NAMALWA (cell line): ENCODE data around the gene SOWAHC.
"Not testable (repeated sequence)": the region's sequence is repeated elsewhere in the genome, so short reads cannot be mapped to it uniquely, and the experiment has no call there.

ENCODE experiments used
- DNase-seq: peaks from one replicate; pipeline ENCODE4 v3.0.0-alpha.2; 2015; ENCODE audit warnings: low spot score

SOWAHC gene

GRCh38 chr2:109616184-109616583, 2.0 kb downstream of the SOWAHC start:
- DNase-seq, result no peak

DNA sequence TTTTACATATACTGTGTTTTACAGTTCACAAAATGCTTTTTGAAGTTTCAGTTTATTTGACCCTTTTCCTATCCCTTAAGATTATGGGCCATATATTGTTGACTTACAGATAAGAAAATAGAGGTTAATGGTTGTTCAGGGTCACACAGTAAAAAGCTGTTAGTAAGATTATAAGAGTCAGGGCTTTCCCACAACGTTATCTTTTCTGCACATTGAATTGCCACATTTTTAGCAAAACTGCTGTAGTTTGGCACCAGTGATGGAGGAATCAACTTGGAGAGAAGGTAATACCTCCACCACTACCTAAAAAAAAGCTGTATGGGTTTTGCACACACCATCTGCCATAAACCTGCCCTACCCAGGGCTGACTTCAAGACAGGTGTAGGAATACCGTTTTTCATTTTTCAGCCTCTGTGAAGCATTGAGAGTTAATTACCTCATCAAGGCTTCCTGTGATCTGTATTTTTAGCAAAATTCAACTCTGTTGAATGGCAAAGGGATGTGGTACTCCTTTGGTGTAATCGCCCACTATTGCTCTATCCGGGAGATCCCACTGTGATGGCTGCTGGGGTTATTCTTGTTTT, 5.0 kb downstream of the SOWAHC start:
- no peak for DNase-seq

GRCh38 chr2:109623297-109623696, 9.1 kb downstream of the SOWAHC start:
- DNase-seq, result no peak

DNA sequence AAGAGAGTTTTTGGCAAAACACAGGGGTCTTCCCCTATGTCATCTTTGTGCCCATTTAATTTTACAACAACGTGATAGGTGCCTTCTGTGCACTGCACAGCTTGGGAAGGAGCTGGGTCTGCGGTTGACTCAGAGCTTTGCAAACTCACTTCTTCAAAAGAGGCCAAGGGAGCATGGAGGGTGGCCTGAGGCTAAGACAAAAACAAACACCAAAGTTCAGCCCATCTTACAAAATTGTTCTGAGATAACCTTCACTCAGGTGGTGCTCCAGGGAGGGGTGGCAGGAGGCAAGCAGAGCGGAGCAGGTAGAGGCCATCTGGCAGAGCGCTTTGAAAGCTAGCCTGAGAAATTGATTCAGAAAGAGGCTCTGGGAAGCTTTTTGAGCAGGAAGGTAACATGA, 9.8 kb downstream of the SOWAHC start:
- no peak for DNase-seq

- no peak for DNase-seq
These were observed 10.2 kb downstream of the SOWAHC start for GRCh38 chr2:109624339-109624738.

DNA sequence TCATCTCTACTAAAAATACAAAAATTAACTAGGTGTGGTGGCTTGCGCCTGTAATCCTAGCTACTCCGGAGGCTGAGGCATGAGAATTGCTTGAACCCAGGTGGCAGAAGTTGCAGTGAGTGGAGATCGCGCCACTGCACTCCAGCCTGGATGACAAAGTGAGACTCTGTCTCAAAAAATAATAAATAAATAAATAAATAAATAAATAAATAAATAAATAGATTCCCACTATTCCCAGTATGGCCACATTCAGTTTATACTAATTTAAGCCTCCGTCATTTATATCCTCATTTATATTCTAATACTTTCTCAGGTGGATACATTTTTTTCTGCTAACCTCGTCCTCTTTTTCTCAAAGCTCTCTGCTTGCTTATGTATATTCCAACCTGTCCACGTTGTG, 14.2 kb downstream of the SOWAHC start:
- DNase-seq, result not testable (repeated sequence)

GRCh38 chr2:109629867-109630266, 15.7 kb downstream of the SOWAHC start:
- DNase-seq, result no peak

DNA sequence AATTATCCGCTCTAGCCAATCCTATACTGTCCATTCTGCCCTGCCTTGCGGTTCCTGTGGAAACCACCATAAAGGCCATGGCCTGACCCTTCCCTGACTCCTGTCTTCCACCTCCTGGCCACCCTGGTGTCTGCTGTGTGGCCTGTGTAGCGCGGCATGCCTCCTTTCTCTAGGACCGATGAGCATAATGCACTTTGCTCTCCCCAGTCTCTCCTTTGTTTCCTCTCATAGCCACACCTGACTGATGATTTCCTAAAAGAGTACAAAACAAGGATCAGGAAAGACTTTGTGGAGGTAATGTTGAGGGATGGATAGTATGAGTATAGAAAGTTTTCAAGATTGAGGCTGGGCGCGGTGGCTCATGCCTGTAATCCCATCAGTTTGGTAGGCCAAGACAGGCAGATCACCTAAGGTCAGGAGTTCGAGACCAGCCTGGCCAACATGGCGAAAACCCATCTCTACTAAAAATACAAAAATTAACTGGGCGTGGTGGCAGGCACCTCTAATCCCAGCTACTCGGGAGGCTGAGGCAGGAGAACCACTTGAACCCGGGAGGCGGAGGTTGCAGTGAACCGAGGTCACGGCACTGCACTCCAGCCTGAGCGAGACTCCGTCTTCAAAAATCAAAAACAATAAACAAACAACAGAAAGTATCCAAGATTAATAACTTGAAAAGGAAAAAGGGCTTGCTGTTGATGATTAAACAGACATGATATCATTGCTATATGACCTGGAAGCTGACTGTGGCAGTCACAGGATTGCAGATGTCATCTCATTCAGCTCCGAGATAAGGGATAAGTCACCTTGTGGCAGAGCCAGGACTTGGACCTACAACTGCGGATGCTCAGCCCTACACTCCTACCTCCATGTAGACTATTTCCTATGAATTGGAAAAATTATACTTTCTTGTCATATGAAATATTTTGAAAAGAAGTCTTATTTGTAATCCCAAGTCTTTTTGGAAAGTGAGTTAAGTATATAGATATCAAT, 16.6 kb downstream of the SOWAHC start:
- DNase-seq, result no peak

DNA sequence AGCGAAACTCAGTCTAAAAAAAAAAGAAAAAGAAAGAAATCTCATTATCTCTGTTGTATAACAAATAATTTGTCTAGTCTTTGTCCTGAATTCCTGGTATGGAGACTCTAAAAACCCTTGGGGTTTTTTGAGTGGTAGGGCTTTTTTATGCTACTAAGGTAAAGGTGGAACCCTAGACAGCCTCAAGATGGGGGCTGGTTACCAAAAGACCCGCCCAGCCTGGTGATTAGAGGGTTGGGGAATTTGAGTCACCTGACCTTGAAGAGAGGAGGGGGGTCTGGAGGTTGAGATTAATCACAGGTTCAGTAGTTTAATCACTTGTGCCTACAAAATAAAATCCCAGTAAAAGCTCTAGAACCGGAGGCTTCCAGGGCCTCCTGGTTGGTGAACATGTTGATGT, 17.6 kb downstream of the SOWAHC start:
- DNase-seq, result no peak

DNA sequence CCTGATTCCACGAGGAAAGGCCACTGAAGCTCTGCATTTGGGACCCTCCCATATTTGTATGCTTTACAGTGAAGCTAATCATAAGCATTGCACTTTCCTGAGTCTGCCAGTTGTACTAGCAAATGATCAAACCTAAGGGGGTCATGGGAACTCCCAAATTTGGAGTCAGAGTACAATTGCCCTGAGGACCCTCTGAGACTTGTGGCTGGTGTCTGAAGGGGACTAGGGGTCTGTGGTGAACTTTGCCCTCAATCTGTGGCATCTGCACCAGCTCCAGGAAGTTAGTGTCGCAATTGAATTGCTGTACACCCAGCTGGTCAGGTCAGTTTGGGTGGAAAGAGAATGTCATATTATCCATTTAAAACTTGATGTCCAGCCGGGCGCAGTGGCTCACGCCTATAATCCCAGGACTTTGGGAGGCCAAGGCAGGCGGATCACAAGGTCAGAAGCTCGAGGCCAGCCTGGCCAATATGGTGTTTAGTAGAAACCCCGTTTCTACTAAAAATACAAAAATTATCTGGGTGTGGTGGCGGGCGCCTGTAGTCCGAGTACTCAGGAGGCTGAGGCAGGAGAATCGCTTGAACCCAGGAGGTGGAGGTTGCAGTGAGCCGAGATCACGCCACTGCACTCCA, 18.1 kb downstream of the SOWAHC start:
- no peak for DNase-seq

GRCh38 chr2:109633284-109633961, 19.3 kb downstream of the SOWAHC start:
- DNase-seq, result no peak

GRCh38 chr2:109635426-109636304, 21.5 kb downstream of the SOWAHC start:
- DNase-seq, result no peak

DNA sequence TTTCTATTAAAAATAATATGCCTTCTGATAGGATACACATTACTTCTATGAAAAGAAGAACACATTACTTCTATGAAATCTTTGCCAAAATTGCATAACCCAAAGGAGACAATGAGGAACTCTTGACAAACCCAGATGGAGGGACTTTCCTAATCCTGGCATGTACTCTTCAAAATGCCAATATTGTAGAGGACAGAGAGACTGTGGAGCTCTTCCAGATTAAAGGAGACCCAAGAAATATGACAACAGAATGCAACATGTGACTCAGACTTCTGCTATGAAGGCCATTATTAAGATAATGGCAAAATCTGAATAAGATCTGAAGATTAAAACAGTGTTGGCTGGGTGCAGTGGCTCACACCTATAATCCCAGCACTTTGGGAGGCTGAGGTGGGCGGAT, 22.2 kb downstream of the SOWAHC start:
- no peak for DNase-seq

DNA sequence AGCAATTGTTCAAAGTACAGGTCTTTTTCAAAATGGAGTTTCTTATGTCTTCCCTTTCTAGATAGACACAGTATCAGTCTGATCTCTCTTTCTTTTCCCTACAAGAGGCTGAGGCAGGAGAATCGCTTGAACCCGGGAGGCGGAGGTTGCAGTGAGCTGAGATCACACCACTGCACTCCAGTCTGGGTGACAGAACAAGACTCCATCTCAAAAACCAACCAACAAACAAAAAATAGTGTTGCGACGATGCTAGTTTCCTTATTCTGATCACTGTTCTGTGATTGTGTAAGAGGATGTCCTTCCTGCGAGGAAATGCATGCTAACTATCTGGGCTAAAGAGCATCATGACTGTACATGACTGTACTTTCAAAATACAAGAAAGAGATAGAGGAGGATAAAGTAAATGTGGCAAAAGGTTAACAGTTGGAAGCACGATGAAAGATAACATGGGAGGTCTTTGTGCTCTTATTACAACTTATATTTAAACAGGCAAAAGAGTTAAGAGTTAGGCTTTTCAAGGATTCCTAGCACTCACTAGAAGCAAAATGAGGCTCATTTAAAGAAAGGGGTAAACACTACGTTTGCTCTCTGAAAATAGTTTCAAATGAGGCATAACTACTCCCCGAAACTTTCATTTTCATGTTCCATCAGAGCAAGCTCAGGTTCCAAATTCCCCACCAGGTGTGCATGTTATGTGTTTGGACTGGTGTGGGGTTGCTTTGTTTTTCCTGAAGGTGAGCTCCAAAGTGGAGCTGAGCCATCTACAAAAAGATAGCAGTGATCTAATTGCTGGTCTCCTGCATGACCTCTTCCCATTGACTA, 23.8 kb downstream of the SOWAHC start:
- no peak for DNase-seq

DNA sequence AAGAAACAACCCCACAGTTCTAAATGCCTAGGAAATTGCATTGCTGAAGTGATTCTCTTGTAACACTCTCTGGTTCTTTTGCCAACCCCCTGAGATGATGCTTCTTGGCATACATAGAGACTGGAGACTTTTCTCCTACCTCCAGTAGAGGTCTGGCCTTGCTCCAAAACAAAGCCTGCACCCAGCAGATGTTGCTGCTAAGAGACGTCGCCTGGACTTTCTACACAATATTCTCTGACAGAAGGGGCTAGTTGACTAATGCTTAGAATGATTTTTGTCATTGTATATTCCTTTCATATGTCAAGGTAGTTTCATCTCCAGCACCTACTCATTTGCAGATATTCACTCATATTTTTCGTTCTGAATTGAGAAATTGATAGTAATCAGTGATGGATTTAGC, 24.6 kb downstream of the SOWAHC start:
- no peak for DNase-seq

- DNase-seq, result not testable (repeated sequence)
These were observed 25.8 kb downstream of the SOWAHC start for GRCh38 chr2:109640000-109640399.

DNA sequence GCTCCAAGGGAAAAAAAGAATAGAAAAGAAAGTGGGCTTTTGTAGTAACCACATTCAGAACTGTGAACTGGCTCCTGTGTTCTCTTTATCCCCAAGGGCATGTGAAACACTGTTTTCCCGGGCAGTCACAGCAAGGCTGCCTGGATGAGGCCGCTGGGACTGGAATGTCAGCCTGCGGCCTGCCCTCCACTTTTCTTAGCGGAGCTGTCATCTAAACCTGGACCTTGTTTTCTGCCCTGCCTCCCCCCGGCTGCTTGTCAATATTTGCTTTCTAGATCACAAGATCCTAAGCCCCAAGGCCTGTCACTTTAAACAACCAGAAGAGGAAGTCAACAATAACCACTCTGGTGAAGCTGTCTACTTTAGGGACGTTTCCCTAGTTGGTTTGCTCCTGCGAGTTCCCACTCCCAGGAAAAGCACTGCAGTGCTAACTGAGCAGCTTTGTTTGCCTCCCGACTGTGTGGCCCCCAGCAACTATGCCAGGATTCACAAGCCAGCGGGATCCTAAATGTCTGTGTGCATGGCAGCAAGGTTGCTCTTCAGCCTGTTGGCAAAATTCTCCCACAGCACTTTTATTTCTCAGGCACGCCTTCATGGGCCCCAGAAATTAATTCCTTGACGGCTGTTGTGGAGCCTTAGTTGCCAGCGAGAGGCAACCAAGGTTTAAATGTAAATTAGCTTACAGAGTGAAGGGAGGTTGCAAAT, 30.6 kb downstream of the SOWAHC start:
- no peak for DNase-seq

GRCh38 chr2:109645412-109646184, 31.4 kb downstream of the SOWAHC start:
- DNase-seq, result no peak

- DNase-seq, result no peak
These were observed 32.8 kb downstream of the SOWAHC start for GRCh38 chr2:109646961-109647360.
